B cell (primary cell): ENCODE measurements around the gene TUSC7. TPM values are rescaled to one million over a fixed set of nuclear protein-coding genes. Genes with fewer than 3 reads are reported as not detected.

Source experiments
- ATAC-seq: fragments of 200-7000 bp; cut with Tn5 transposase; one replicate; pipeline ENCODE4 v1.10.0; 2021; ENCODE audit warnings: low read depth, mild to moderate bottlenecking, moderate number of reproducible peaks, moderate library complexity
- CTCF ChIA-PET: fragments of 350-600 bp; sonication (Branson Sonifier 250); formaldehyde crosslinking; loops from one replicate; lab custom pipeline; 2021; ENCODE audit warnings: antibody characterized with exemption, inconsistent platforms; lab: Charles Lee
- POLR2A ChIA-PET: fragments of 350-600 bp; sonication (Branson Sonifier 250); formaldehyde crosslinking; loops from one replicate; lab custom pipeline; 2021; ENCODE audit warnings: antibody characterized with exemption; lab: Charles Lee
- DNase-seq: peaks from one replicate; pipeline ENCODE4 v3.0.0; 2013
- H2AFZ ChIP-seq: 2 replicates; pipeline ENCODE4 v1.6.1; 2012; ENCODE audit warnings: mild to moderate bottlenecking, low read depth, low read length; ENCODE audit not compliant: insufficient read depth, poor library complexity, severe bottlenecking
- H3K27ac ChIP-seq, 2 donors: 1 replicate in 1 of 2; 2 replicates in 1 of 2; pipeline ENCODE4 v1.5.1; 2012 to 2013; ENCODE audit warnings: low read length in 2 of 2, mild to moderate bottlenecking in 2 of 2, moderate library complexity in 1 of 2
- H3K27me3 ChIP-seq, 4 experiments: fragments of 200-600 bp in 1 of 4; sonication (generic) in 1 of 4; replicated peaks in 1 of 4; 1 replicate in 2 of 4; 2 replicates in 2 of 4; pipeline versions ENCODE4 v1.6.1 to v1.7.0; 2013 to 2016; ENCODE audit warnings: low read length in 3 of 4, mild to moderate bottlenecking in 2 of 4, mixed read lengths in 1 of 4, moderate library complexity in 1 of 4; ENCODE audit not compliant: insufficient read depth in 4 of 4, control insufficient read depth in 3 of 4; ENCODE audit errors: control extremely low read depth in 1 of 4
- H3K36me3 ChIP-seq, 2 experiments: replicated peaks in 1 of 2; 1 replicate in 1 of 2; 2 replicates in 1 of 2; pipeline versions ENCODE4 v1.6.1 to v1.7.1; 2013; ENCODE audit warnings: low read length in 1 of 2; ENCODE audit not compliant: insufficient read depth in 2 of 2, control insufficient read depth in 1 of 2; ENCODE audit errors: control extremely low read depth in 1 of 2, extremely low read depth in 1 of 2
- H3K4me1 ChIP-seq, 2 donors: fragments of 200-600 bp in 1 of 2; sonication (generic) in 1 of 2; 1 replicate in 1 of 2; 2 replicates in 1 of 2; pipeline versions ENCODE4 v1.5.1 to v1.6.1; 2013 to 2017; ENCODE audit warnings: low read length in 2 of 2; ENCODE audit not compliant: control insufficient read depth in 2 of 2, insufficient read depth in 2 of 2
- H3K4me2 ChIP-seq: replicated peaks from 2 replicates; pipeline ENCODE3; 2012; ENCODE audit warnings: mild to moderate bottlenecking, low read depth, low read length; ENCODE audit not compliant: poor library complexity, severe bottlenecking
- H3K4me3 ChIP-seq, 5 experiments: fragments of 200-600 bp in 1 of 5; sonication (generic) in 1 of 5; 1 replicate in 3 of 5; 2 replicates in 2 of 5; pipeline versions ENCODE4 v1.5.1 to v1.7.0; 2011 to 2016; ENCODE audit warnings: low read length in 4 of 5, mild to moderate bottlenecking in 4 of 5, low read depth in 2 of 5, control low read depth in 1 of 5, moderate library complexity in 1 of 5; ENCODE audit not compliant: insufficient read depth in 1 of 5; ENCODE audit errors: control extremely low read depth in 1 of 5, extremely low read depth in 1 of 5
- H3K79me2 ChIP-seq: fragments of 200-600 bp; sonication (generic); one replicate; pipeline ENCODE4 v1.6.0; 2016; ENCODE audit warnings: low read length; ENCODE audit not compliant: control insufficient read depth, insufficient read depth
- H3K9ac ChIP-seq: fragments of 200-600 bp; sonication (generic); 2 replicates; pipeline ENCODE4 v1.6.1; 2017; ENCODE audit warnings: mild to moderate bottlenecking, low read length, moderate library complexity
- H3K9me3 ChIP-seq, 3 donors: one replicate each; pipeline versions ENCODE4 v1.6.1 to v1.7.1; 2013; ENCODE audit warnings: low read length in 2 of 3; ENCODE audit not compliant: control insufficient read depth in 2 of 3, insufficient read depth in 1 of 3; ENCODE audit errors: control extremely low read depth in 1 of 3
- H4K20me1 ChIP-seq: 2 replicates; pipeline ENCODE4 v1.6.0; 2012; ENCODE audit warnings: mild to moderate bottlenecking, low read length; ENCODE audit not compliant: insufficient read depth, control insufficient read depth, poor library complexity, severe bottlenecking
- H3K27ac Mint-ChIP-seq: one replicate; pipeline ENCODE4 v1.8.0; 2021; ENCODE audit warnings: mixed read lengths
- H3K27me3 Mint-ChIP-seq: one replicate; pipeline ENCODE4 v1.8.0; 2021; ENCODE audit warnings: mixed read lengths
- H3K4me1 Mint-ChIP-seq: one replicate; pipeline ENCODE4 v1.8.0; 2021; ENCODE audit warnings: mixed read lengths
- H3K4me3 Mint-ChIP-seq: one replicate; pipeline ENCODE4 v1.8.0; 2021; ENCODE audit warnings: mixed read lengths
- H3K9me3 Mint-ChIP-seq: one replicate; pipeline ENCODE4 v1.8.0; 2022; ENCODE audit warnings: mixed read lengths; ENCODE audit not compliant: insufficient read depth
- CTCF ChIP-seq: fragments of 200-600 bp; IDR thresholded peaks from one replicate; pipeline ENCODE4 v1.8.0; 2022; ENCODE audit warnings: antibody characterized with exemption, mild to moderate bottlenecking
- EZH2 ChIP-seq: IDR thresholded peaks from 2 replicates; pipeline ENCODE4 v1.6.1; 2012; ENCODE audit warnings: borderline replicate concordance, low read depth, mild to moderate bottlenecking, moderate library complexity, low read length; ENCODE audit not compliant: insufficient read depth, poor library complexity, severe bottlenecking
- WGBS: methylation state at CpG from one replicate; pipeline ENCODE4 v1.1.5; 2013; ENCODE audit warnings: missing lambda C conversion rate; ENCODE audit not compliant: insufficient coverage; 5-methylcytosine and 5-hydroxymethylcytosine counted together
- intact Hi-C: fragments of 100-400 bp; cut with micrococcal nuclease; formaldehyde crosslinking; loops from one replicate; pipeline ENCODE4 v1.10.0; 2022
- polyA plus RNA-seq: library from polyadenylated mRNA; depleted of rRNA; stranded (reverse); fragments of >200 nt; gene quantifications from 2 replicates; pipeline ENCODE4 v1.2.3, GENCODE V29; 2012
- total RNA-seq, 2 donors: library from RNA; stranded (reverse); fragments of 120-200 nt in 1 of 2; gene quantifications; 1 replicate in 1 of 2; 2 replicates in 1 of 2; pipeline versions ENCODE4 v1.2.3 to v1.2.4, GENCODE V29; 2013 to 2022

The TUSC7 gene
- total and polyA plus RNA-seq, 2 donors (not counting 1 experiment from before 2014, with no cell fraction given), result not detected

GRCh38 chr3:116728454-116728853 lies 18.9 kb downstream of the TUSC7 start:
- Histone ChIP-seq H2AFZ (no peak overlapping the region), H3K4me3 (no peak overlapping the region), H3K9ac (no peak overlapping the region), H4K20me1 (no peaks in the 10 kb centered on the region), H3K27ac (no peak overlapping the region), H3K4me2 (no peak overlapping the region), H3K4me1 (no peaks in the 10 kb centered on the region), H3K9me3 (no peaks in the 10 kb centered on the region), H3K27me3 (no peaks in the 10 kb centered on the region), H3K79me2 (no peaks in the 10 kb centered on the region), H3K36me3 (no peaks in the 10 kb centered on the region)
- CTCF ChIA-PET, result no interaction called here
- no peaks in the 10 kb centered on the region for H3K9me3 Mint-ChIP-seq
- intact Hi-C loops, result no loop called here
- ATAC-seq (no peak), DNase-seq (no peak)
- POLR2A ChIA-PET, result no interaction called here
- no peaks in the 10 kb centered on the region for H3K27me3 Mint-ChIP-seq
- TF ChIP-seq EZH2 (no peak), CTCF (no peak)
- H3K4me1 Mint-ChIP-seq, result no peaks in the 10 kb centered on the region
- H3K27ac Mint-ChIP-seq, result no peak overlapping the region
- 90% methylated on average over 1 of the region's 2 CpGs for WGBS
- no peak overlapping the region for H3K4me3 Mint-ChIP-seq

DNA sequence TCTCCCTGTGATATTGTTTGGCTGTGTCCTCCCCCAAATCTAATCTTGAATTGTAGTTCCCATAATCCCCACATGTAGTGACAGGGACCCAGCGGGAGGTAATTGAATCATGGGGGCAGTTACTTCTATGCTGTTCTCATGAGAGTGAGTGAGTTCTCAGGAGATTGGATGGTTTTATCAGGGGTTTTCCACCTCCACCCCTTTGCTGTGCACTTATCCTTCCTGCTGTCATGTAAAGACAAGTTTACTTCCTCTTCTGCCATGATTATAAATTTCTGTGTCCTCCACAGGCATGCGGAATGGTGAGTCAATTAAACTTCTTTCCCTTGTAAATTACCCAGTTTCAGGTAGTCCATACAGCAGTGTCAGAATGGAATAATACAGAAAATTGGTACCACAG lies 24.7 kb downstream of the TUSC7 start:
- H3K9me3 Mint-ChIP-seq, result no peaks in the 10 kb centered on the region
- Histone ChIP-seq H3K79me2 (no peaks in the 10 kb centered on the region), H3K27me3 (no peaks in the 10 kb centered on the region), H3K4me1 (no peaks in the 10 kb centered on the region), H3K9ac (no peak overlapping the region), H3K36me3 (no peaks in the 10 kb centered on the region), H3K9me3 (peaks cover 0 to 8% (median 6%) of the 10 kb centered on the region in 3 donors), H3K4me3 (no peak overlapping the region), H3K4me2 (no peak overlapping the region), H4K20me1 (no peaks in the 10 kb centered on the region), H2AFZ (no peak overlapping the region), H3K27ac (no peak overlapping the region)
- H3K27me3 Mint-ChIP-seq, result no peaks in the 10 kb centered on the region
- no peak for DNase-seq
- ChIA-PET POLR2A (no interaction called here), CTCF (no interaction called here)
- H3K4me3 Mint-ChIP-seq, result no peak overlapping the region
- ATAC-seq, result no peak
- no peaks in the 10 kb centered on the region for H3K4me1 Mint-ChIP-seq
- intact Hi-C loops, result no loop called here
- no peak overlapping the region for H3K27ac Mint-ChIP-seq
- TF ChIP-seq CTCF (no peak), EZH2 (no peak)
- WGBS, result no CpG with 5 or more reads among the region's 2 CpGs
